ENCODE results near the gene PRRX1.

PRRX1 gene

DNA sequence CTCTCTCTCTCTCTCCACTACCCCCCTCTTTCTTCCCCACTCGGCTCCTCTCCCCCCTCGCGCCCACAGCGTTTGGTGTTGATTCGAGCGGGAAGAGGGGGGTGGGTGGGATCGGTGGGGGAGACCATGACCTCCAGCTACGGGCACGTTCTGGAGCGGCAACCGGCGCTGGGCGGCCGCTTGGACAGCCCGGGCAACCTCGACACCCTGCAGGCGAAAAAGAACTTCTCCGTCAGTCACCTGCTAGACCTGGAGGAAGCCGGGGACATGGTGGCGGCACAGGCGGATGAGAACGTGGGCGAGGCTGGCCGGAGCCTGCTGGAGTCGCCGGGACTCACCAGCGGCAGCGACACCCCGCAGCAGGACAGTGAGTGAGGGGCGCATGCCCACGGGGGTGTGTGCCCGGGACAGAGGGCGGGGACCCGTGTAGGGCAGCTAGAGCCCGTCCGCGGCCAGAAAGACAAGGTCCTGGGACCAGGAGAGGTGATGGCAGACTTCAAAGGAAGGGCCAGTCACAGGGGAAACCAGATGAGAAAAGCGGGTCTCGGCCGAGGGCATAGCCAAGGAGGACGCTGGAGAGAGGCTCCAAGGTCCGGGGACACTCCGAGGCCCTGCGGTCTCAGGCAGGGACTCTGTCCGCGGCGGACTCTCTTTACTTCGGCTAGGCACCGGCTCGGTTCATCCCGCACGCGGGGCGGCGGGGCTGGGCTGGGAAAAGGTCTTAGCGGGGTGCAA is at the start of gene PRRX1:
Gene PRRX1 (plus strand): TSS at position 39 of the 735 bp plus-strand sequence. CDS start 88 bp downstream, at position 127.
- DNase-seq (ENCODE audit: low spot score), result peak; percentile 39

DNA sequence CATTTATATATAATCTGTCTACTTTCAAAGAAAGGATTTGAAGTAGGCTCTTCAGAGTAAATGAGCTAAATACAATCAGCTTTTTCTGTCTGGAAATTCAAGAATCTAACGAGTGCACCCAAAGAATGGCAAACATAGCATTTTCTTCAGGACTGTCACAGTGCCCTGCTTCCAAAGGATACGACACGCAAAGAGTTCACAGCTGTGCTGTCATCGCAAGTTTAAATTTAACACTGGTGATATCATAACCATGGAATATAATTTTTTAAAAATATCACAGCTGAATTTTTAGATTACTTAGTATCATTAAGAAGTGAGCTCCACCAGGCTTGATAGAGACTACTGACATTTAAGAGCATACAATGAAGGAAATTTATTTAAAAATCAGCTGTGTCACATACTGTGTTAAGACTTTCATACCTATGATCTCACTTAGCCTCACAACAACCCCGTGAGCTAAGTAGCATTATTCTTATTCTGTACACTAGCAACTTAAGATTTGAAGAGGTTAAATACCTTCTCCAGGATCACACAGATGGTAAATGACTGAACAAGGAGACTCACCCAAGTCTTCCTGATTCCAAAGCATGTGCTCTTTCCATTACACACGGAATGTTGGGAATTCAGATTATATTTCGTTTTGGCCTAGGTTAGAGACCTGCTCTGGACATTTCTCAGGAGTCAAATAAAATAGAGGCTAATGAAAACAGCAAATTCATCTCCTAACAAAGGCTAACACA is 46.2 kb upstream of the PRRX1 start:
- DNase-seq (ENCODE audit: low spot score), result no peak

DNA sequence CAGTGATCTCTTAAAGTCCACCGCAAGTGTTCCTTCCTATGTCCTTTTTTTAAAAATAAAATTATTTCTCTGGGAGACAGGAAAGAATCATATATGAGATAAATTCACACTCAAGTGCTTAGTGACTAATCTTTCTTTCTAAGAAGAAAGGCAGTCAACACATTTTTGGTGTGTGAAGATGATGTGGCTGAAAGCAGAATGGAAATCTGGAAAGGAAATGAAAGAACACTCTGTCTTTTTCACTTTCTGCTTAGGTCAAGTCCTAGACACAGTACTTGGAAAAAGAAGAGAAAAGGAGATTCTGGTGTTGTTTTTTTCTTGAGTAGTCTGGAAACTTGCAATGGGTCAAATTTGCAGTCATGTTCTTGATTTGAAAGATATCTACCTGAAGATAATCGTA is 45.5 kb upstream of the PRRX1 start:
- DNase-seq (ENCODE audit: low spot score), result no peak

DNA sequence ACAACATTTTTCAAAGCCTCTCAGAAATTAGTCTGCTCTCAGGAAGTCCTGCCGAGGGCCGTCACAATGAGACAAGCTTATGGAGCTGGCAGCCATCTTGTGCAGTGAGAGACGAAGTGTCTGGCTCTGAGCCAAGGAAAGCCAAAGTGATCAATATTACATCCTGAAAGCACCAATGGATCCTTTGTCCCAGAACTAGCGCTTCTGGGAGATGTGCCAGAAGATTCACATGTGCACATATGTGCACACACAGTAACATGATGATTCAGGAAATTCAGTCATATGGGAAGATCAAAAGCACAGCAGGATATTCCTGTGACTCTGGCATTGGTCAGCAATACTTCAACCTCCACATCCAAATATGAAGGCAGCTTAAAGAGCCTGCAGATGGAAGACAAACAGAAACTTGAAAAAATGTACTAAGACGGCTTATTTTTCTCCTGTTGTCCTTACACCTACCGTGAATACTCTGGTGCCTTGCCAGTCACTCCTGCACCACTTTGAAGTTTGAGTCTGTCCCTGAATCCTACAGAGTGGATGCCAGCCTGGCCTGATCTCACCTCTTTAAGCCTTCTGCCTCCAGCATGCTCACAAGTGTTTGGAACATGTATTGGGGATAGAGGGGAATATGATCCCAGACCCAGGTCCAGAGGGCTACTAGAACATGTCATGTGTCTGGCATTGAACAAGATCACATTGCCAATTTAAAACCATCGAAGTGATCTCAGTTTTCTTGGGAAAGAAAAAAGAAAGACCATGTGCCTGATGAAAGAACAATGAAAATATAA is 44.5 kb upstream of the PRRX1 start:
- no peak for DNase-seq (ENCODE audit: low spot score)

DNA sequence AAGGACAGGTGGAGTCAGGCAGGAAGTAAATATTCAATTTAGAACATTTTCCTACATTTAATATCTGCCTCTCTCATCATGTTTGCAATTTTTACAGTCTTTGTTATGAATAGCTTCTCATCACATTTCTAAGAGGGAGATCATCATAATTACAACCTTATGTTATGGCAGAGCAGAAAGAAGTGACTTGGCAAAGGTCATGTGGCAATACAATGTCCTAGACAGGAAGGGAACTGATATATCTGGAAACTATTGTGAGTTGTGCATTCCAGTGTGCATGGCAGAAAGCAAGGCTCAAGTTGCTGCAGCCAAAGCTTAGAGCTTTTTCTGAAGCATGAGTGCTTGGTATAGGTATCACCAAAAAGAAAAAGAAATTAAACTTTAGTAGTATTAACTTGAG is 43.8 kb upstream of the PRRX1 start:
- peak; percentile 41 for DNase-seq (ENCODE audit: low spot score)

DNA sequence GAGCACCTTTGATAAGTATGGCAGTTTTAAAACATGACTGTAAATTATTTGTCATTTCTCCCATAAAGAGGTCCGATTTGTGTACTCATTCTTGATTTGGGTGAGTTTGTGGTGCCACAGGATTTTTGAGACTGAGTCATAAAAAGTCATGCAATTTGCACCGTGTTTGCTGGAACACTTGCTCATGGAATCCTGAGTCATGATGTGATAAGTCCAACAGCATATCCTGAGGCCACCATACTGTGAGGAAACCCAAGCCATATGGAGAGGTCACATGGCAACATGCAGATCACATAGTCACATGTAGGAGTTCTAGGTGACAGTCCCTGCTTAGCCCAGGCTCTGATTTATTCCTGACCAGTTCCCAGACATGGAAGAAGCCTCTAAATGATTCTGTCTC is 40.8 kb upstream of the PRRX1 start:
- peak; percentile 69 for DNase-seq (ENCODE audit: low spot score)

DNA sequence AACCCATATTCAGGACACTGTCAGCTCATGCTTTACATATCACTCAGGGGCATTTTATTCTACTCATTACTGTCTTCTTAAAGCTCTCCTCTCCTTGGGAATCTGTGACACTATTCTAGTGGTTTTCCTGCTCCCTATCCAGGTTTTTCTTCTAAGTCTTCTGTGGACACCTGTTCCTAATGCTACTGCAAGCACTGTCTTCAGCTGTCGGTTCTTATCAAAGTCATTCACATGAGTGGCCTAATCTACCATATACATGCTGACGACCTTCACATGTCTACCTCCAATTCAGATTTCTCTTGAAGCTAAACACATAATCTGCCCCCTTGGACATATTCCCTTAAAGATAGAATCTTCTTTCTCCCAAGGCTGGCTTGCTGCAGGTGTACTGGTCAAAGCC is 39.8 kb upstream of the PRRX1 start:
- no peak for DNase-seq (ENCODE audit: low spot score)

DNA sequence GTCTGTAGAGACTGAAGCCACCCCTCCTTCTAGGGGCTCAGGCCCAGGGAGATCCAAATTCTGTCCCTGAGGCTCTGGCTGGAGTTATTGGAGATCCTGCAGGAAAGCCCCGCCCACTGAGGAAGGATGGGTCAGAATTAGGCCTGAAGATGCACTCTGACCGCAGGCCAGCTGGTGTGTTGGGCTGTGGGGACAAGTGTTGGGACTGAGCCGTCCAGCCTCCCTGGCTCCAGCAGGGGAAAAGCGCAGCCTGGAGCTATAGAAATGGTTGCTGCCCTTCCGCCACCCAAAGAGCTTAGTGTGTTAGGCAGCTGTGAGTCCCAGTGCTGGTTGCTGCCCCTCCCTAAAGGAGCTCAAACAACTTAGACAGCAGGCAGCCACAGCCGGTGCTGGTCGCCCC is 33.0 kb upstream of the PRRX1 start:
- no peak for DNase-seq (ENCODE audit: low spot score)

DNA sequence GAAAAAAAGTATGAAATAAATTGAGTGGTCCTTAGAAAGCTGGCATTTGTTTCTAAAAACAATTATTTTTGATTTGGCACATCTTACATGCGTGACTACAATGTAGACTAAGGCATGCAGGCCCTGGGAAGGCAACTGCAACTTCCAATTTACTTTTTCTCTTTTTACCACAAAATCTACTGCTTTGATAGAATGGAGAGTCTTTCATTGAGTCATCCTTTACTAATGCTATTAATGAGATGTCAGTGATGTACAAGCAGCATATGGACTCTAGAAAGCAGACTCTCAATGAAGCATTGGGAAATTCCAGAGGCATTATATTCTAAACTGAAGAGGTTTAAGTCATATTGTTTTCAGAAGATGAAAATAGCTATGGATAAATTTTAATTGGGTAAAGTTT is 29.6 kb upstream of the PRRX1 start:
- peak; percentile 29 for DNase-seq (ENCODE audit: low spot score)

DNA sequence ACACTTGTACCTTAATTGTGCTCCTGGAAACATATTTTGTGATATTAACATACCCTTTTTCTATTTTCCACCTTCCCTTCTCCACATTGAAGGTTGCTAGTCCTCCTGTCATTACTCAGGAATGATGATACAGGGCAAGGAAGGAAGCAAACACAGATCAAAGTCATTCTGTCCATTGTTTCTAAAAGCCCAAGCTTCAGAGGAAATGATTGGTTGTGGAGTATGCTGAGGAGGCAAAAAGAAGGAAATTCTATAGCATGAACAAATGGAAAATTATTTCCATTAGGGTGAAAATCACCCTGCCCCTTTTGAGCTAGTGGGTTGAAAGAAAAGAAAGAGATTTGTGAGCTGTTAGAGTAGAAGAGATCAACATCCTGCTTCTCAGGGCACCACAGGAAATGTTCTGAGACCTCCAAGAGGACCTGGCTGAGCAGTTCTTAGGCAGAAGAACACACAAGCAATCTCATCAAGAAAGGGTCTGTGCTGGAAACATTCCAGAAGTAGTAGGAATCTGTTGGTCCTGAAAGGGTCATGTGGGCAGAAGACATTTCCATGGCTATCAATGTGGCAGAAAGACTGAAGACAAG is 29.0 kb upstream of the PRRX1 start:
- DNase-seq (ENCODE audit: low spot score), result no peak

DNA sequence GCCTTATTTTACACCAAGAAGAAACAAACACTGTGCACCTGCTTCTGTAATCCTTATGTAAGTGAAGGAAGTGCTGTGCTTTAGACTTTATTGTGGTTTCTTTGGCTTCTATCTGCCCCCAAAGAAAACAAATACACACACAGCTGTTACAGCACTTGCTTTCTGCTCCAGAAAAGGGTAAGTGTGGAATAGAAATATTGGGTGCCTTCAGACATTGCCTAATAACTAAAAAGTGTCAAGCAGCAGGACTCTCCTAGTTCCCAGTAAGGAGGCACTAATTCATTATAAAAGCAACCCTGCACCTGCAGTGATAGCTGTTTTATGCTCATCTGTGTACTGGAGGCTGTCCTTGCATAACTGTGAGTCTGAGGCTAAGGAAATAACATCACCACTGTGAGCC is 23.4 kb upstream of the PRRX1 start:
- DNase-seq (ENCODE audit: low spot score), result no peak

DNA sequence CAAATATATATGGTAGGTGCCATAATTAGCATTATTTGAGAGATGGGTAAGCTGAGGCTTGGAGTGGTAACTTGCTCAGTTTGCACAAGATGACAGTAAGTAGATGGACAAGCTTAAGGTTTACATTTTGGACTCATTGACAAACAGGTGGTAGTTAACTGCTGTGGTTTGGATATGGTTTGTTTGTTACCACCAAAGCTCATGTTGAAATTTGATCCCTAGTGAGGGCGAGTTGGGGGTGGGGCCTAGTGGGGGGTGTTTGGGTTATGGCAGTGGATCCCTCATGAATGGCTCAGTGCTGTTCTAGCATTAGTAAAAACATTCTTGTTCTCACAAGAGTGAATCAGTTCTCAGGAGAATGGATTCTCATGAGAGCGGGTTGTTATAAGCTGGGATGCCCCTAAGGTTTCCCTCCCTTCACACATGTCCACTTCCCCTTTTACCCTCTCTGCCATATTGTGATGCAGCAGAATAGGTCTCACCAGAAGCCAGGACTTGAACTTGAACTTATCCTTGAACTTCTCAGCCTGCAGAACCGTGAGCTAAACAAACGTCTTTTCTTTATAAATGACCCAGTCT is 6.6 kb upstream of the PRRX1 start:
- no peak for DNase-seq (ENCODE audit: low spot score)

DNA sequence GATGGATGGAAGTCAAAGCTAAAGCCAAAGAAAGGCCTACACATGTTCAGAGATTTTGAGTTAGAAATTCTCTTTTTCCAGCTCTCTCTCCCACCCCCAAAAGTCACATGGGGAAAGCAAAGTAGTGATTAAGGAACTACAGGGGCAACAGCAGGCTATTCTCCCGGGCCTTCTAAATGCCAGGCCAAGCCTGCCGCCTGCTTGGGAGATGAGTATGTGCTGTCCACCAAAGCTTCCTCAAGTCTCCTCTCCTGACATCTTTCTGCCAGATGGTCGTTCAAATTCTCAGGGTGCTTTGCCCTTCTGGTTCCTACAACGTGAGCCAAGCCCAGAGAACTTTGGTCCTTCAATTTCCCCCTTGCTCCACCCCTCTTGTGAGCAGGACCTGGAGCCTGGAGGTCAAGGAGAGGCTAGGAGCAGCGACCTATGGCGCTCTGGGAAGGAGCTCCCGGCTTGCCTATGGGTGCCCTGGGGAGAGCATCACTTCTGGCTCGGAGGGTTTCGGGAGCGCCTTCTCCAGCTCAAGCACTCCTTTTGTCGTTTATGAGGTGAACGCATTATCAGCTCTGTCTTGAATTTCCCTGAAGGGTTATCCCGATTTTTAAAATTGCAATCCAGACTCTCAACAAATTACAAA is 4.4 kb upstream of the PRRX1 start:
- no peak for DNase-seq (ENCODE audit: low spot score)

DNA sequence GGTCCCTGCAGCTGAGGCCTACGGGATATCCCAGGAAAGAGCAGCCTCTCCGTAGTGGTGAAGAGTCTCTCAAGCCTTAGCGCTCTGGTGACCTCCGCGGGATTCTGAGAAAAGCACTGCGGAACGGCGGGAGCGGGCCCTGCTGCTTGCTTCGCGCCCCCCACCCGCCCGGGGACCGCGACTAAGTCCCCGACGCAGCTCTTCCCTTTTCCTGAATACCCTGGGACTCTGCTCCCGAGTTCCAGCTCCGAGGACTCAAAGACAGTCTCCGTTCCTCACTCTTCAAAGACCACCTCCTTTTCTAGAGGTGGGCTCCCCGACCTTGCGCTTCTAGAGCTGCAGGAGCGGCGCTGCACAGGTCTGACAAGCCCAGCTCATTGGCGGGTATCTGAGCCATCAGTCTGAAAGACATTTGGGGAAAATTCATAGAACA is 3.6 kb upstream of the PRRX1 start:
- DNase-seq (ENCODE audit: low spot score), result no peak

DNA sequence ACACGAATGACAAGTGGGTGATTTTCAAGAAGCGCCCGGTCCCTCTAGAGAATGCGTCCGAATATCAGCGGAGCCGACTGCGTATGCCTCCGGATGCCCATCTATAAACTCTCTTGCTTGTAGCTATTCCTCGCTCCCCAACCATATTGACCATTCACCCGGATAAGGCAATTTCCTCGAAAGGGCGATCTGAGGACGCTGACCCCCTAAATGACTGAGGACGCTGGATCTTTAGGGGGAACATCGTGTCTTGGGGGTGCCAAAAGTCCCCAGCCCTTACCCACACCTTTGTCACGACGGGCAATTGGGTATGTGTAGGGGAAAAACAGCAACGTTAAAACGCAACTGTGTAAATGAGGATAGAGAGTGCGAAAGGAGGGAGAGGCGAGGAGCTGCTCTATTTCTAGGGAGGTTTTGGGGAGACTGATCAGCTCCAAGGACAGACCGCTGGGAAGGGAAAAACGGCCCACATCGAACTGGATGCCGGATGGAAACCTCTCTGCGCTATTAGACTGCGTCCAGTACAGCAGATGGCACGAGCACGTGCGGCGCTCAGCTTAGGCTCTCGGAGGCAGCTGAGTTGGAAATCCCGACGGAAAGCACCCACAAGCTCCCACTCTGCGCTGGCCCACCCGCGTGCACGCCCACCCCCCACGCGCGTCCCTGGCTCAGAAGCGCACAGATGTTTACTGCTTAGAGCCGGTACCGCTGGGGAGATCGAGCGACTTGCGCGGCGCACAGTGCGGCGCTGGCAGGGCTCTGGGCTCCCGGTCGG is 2.9 kb upstream of the PRRX1 start:
- DNase-seq (ENCODE audit: low spot score), result peak; percentile 44

DNA sequence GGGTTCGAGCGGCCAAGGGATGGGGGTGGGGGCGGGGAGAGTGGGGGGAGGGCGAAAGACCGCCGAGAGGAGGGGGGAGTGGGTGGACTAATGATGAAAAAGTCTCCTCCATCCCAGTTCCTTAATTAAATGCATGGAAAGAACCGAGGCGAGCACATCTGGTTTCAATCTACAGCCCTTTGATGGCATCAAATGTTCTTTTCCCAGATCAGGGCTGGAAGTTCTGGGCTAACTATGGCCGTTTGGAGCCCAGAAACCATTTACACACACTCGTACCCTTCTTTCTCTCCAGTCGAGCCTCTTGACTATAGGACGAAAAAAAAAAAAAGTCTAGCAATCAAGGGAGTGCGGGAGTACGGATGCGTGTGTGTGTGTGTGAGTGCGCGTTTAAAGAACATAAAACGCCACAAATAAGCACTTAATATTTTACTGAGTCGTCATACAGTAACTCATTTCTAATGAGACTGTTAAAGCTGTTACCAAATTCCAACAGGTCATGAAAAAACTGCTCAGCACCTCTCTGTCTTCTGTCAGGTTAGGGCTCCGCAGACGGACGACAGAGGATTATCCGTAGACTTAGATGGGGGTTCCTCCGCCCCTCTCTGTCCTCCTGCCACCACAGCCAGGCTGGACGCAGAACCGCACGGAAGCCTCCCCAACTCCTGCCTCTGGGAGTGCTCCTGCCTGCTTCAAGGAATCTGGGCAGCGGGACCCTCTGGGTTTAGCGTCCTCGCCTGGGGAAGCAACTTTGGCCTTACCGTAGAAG is 2.1 kb upstream of the PRRX1 start:
- peak; percentile 68 for DNase-seq (ENCODE audit: low spot score)

DNA sequence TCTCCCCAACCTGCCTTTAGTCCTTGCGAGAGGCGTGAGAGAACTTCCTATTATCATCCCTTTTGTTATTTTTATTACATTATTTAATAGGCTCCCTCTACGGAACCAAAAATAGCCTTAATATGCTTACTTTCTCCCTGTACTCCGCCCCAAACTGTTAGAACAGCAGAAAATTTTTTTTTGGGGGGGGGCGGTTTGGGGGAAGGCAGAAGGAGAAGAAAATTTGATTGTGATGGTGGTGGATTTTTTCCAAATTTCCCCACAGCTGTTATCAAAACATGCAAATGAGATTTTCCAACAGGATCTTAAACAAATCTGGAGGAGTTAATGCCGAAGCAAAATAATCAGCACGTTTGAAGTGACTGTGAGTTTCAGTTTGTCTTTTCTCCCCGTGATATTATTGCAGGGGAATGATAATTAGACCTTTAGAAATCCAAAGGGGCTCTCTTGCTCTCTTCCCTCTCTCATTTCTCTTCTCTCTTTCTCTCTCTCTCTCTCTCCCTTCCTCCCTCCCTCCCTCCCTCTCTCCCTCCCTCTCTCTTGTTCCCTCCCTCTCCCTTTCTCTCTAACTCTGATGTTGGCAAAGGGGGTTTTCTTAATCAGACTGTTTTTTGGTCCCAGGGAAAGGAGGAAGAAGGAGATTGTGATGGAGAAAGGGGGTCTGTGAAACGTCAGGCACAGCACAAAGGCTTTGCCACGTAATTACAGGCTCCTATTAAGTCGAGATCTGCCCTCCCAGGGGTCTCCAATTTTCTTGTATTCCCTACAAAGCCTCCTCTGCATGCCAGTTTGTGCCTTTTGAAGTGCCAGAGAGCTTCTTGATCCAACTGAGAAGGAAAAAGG is 1.1 kb upstream of the PRRX1 start:
- no peak for DNase-seq (ENCODE audit: low spot score)

DNA sequence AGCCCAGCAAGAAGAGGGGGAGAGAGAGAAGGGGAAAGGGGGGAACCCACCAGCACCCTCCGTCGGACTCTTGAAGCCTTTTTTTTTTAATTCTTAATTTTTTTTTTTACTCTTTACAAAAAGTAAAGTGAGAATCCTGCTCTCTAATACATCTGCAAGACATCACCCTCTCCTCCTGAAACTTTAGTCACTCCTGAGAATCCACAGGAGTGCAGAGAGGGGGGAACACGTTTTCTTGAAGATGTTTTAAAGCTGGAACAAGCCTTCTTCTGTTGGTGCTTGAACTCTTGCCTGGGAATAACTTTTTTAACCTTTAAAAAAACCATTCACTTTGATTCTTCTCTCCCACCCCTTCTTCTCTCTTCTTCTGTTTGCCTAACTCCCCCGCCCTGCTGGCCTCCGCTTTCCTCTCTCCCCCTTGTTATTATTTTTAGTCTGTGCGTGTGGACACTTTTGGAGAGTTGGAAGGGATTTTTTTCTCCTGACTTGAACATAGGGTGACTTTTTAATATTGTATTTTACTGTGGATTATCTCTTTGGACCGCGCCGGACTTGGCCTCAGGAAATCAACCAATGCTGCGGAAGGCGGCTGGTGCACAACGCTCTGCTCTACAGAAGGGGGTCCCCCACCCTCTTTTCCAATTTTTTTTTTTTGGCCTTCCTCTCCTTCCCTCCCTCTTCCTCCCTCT is 383 bp upstream of the PRRX1 start:
- peak; percentile 28 for DNase-seq (ENCODE audit: low spot score)

All from AG20443 (cell line).